ENCODE data around the gene DAP.

GRCh38 chr5:10671041-10672008 lies 89.7 kb downstream of the DAP start:
- TF ChIP-seq, protein P1, sequence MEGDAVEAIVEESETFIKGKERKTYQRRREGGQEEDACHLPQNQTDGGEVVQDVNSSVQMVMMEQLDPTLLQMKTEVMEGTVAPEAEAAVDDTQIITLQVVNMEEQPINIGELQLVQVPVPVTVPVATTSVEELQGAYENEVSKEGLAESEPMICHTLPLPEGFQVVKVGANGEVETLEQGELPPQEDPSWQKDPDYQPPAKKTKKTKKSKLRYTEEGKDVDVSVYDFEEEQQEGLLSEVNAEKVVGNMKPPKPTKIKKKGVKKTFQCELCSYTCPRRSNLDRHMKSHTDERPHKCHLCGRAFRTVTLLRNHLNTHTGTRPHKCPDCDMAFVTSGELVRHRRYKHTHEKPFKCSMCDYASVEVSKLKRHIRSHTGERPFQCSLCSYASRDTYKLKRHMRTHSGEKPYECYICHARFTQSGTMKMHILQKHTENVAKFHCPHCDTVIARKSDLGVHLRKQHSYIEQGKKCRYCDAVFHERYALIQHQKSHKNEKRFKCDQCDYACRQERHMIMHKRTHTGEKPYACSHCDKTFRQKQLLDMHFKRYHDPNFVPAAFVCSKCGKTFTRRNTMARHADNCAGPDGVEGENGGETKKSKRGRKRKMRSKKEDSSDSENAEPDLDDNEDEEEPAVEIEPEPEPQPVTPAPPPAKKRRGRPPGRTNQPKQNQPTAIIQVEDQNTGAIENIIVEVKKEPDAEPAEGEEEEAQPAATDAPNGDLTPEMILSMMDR (IDR thresholded peaks at IDR 0.05): no peak
- TF ChIP-seq POLR2A (IDR thresholded peaks at IDR 0.05): no peak

Measured in adrenal gland (tissue), 5 donors.